Activated T-helper 1 cell treated with Interleukin-2 at 50 U/mL for 16 hours (primary cell): ENCODE data around the gene TLL1.

Source experiments
- DNase-seq: peaks from one replicate; pipeline ENCODE4 v3.0.0-alpha.2; 2020; ENCODE audit warnings: low read depth

The TLL1 gene

GRCh38 chr4:165971933-165972332 is 98.9 kb downstream of the TLL1 start:
- DNase-seq = no peak

GRCh38 chr4:165972747-165973146 is 99.7 kb downstream of the TLL1 start:
- DNase-seq = no peak

GRCh38 chr4:165982934-165983333 is 109.9 kb downstream of the TLL1 start:
- DNase-seq = no peak

GRCh38 chr4:165986956-165987698 is 114.1 kb downstream of the TLL1 start:
- DNase-seq = no peak

GRCh38 chr4:165991325-165992180 is 118.5 kb downstream of the TLL1 start:
- DNase-seq = no peak

- no peak for DNase-seq
Observed at GRCh38 chr4:165992283-165992682, 119.2 kb downstream of the TLL1 start.

- DNase-seq = no peak
Observed at GRCh38 chr4:165994701-165995100, 121.7 kb downstream of the TLL1 start.

GRCh38 chr4:166003811-166004210 is 130.8 kb downstream of the TLL1 start:
- no peak for DNase-seq

- DNase-seq = no peak
Observed at GRCh38 chr4:166006217-166006616, 133.2 kb downstream of the TLL1 start.

GRCh38 chr4:166008510-166008909 is 135.5 kb downstream of the TLL1 start:
- no peak for DNase-seq

- no peak for DNase-seq
Observed at GRCh38 chr4:166012129-166013030, 139.3 kb downstream of the TLL1 start.

GRCh38 chr4:166014411-166014810 is 141.4 kb downstream of the TLL1 start:
- no peak for DNase-seq

GRCh38 chr4:166017804-166018203 is 144.8 kb downstream of the TLL1 start:
- no peak for DNase-seq

- DNase-seq = no peak
Observed at GRCh38 chr4:166019441-166020220, 146.6 kb downstream of the TLL1 start.

GRCh38 chr4:166021617-166022016 is 148.6 kb downstream of the TLL1 start:
- DNase-seq = no peak

- no peak for DNase-seq
Observed at GRCh38 chr4:166034965-166035364, 161.9 kb downstream of the TLL1 start.

GRCh38 chr4:166039822-166040221 is 166.8 kb downstream of the TLL1 start:
- no peak for DNase-seq

GRCh38 chr4:166042510-166043055 is 169.5 kb downstream of the TLL1 start:
- DNase-seq = no peak

- DNase-seq = no peak
Observed at GRCh38 chr4:166043801-166044200, 170.8 kb downstream of the TLL1 start.

- DNase-seq = no peak
Observed at GRCh38 chr4:166044871-166045270, 171.8 kb downstream of the TLL1 start.

- no peak for DNase-seq
Observed at GRCh38 chr4:166045457-166045856, 172.4 kb downstream of the TLL1 start.
